Upper lobe of left lung (tissue), 6 donors: ENCODE measurements around the gene SOX5. TPM values are rescaled to one million over a fixed set of nuclear protein-coding genes. Genes with fewer than 3 reads are reported as not detected.

Source experiments
- ATAC-seq, 2 donors: fragments of 200-7000 bp; cut with Tn5 transposase; one replicate each; pipeline ENCODE4 v1.9.1; 2022; ENCODE audit warnings: mild to moderate bottlenecking in 2 of 2, moderate library complexity in 2 of 2; ENCODE audit not compliant: low FRiP score in 2 of 2
- DNase-seq, 2 donors: peaks; one replicate each; pipeline ENCODE4 v3.0.0-alpha.2; 2019 to 2020
- H3K27ac ChIP-seq, 4 donors: fragments of 200-600 bp; sonication (generic); one replicate each; pipeline ENCODE4 v1.5.1; 2016 to 2019
- H3K27me3 ChIP-seq, 4 donors: fragments of 200-600 bp; sonication (generic); one replicate each; pipeline ENCODE4 v1.5.1; 2017 to 2019
- H3K36me3 ChIP-seq, 4 donors: fragments of 200-600 bp; sonication (generic); one replicate each; pipeline ENCODE4 v1.5.1; 2016 to 2019
- H3K4me1 ChIP-seq, 4 donors: fragments of 200-600 bp; sonication (generic); one replicate each; pipeline ENCODE4 v1.5.1; 2018 to 2019
- H3K4me3 ChIP-seq, 4 donors: fragments of 200-600 bp; sonication (generic); one replicate each; pipeline ENCODE4 v1.5.1; 2017 to 2019; ENCODE audit warnings: mild to moderate bottlenecking in 2 of 4, moderate library complexity in 1 of 4
- H3K9me3 ChIP-seq, 4 donors: fragments of 200-600 bp; sonication (generic); one replicate each; pipeline ENCODE4 v1.5.1; 2018 to 2019
- EP300 ChIP-seq, 4 donors: sonication (generic); formaldehyde crosslinking; IDR thresholded peaks; one replicate each; pipeline ENCODE4 v1.5.1; 2017; ENCODE audit warnings: antibody characterized with exemption in 4 of 4, control low read depth in 2 of 4
- POLR2A ChIP-seq, 4 donors: fragments of 450-650 bp; IDR thresholded peaks; one replicate each; pipeline ENCODE4 v1.5.1; 2016 to 2017; ENCODE audit warnings: antibody characterized with exemption in 4 of 4, mild to moderate bottlenecking in 2 of 4
- POLR2AphosphoS5 ChIP-seq, 2 donors: sonication (generic); formaldehyde crosslinking; IDR thresholded peaks; one replicate each; pipeline ENCODE4 v1.5.1; 2017; ENCODE audit warnings: antibody characterized with exemption in 2 of 2
- WGBS, 2 donors: methylation state at CpG; one replicate each; pipeline ENCODE4 v1.1.5; 2017 to 2018; 5-methylcytosine and 5-hydroxymethylcytosine counted together
- total RNA-seq, 6 donors: library from RNA; depleted of rRNA in 4 of 6; stranded (reverse); fragments of >200 nt in 4 of 6; gene quantifications; one replicate each; pipeline versions ENCODE4 v1.1.0 to v1.2.1, GENCODE V29; 2016 to 2021
- TF ChIP-seq, protein P1 (sequence below), 6 experiments: fragments of 450-650 bp in 4 of 6; fragments of 200-600 bp in 2 of 6; sonication (generic) in 2 of 6; IDR thresholded peaks; one replicate each; pipeline ENCODE4 v1.5.1; 2016 to 2019; ENCODE audit warnings: antibody characterized with exemption in 6 of 6
- donor health status: DM: no; HTN: no; CAD: no; lungs with moderate emphysema.
- donor health status: DM: no; HTN: yes; CAD: no; lungs with severe emphysema.

The SOX5 gene
- total RNA-seq, 6 donors from 2014 or later = 9.6 to 31.4 (median 14.5) TPM

DNA sequence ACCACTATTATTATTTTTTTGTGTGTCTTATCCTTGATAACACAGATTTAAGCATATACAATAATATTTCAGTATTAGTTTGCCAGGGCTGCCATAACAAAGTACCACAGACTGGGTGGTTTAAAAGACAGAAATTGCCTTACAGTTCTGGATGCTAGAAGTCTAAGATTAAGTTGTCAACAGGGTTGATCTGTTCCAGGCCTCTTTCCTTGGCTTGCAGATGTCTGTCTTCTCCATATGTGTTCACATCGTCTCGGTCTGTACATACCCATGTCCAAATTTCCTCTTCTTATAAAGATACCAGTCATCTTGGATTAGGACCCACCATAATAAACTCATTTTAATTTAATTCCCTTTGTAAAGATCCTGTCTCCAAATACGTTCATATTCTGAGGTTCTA lies 204.8 kb downstream of the SOX5 start:
- 85 to 86% methylated on average over 3 of the region's 3 CpGs for WGBS, 2 donors
- Histone ChIP-seq H3K9me3 (no peaks in the 10 kb centered on the region), H3K36me3 (no peaks in the 10 kb centered on the region), H3K4me3 (no peak overlapping the region), H3K4me1 (no peaks in the 10 kb centered on the region), H3K27me3 (no peaks in the 10 kb centered on the region), H3K27ac (no peak overlapping the region)
- ATAC-seq (no peak), DNase-seq (no peak)
- TF ChIP-seq POLR2A (IDR thresholded peaks at IDR 0.05) (no peak), POLR2AphosphoS5 (IDR thresholded peaks at IDR 0.05) (no peak), EP300 (IDR thresholded peaks at IDR 0.05) (no peak)
- TF ChIP-seq, protein P1, sequence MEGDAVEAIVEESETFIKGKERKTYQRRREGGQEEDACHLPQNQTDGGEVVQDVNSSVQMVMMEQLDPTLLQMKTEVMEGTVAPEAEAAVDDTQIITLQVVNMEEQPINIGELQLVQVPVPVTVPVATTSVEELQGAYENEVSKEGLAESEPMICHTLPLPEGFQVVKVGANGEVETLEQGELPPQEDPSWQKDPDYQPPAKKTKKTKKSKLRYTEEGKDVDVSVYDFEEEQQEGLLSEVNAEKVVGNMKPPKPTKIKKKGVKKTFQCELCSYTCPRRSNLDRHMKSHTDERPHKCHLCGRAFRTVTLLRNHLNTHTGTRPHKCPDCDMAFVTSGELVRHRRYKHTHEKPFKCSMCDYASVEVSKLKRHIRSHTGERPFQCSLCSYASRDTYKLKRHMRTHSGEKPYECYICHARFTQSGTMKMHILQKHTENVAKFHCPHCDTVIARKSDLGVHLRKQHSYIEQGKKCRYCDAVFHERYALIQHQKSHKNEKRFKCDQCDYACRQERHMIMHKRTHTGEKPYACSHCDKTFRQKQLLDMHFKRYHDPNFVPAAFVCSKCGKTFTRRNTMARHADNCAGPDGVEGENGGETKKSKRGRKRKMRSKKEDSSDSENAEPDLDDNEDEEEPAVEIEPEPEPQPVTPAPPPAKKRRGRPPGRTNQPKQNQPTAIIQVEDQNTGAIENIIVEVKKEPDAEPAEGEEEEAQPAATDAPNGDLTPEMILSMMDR (IDR thresholded peaks at IDR 0.05) = no peak

DNA sequence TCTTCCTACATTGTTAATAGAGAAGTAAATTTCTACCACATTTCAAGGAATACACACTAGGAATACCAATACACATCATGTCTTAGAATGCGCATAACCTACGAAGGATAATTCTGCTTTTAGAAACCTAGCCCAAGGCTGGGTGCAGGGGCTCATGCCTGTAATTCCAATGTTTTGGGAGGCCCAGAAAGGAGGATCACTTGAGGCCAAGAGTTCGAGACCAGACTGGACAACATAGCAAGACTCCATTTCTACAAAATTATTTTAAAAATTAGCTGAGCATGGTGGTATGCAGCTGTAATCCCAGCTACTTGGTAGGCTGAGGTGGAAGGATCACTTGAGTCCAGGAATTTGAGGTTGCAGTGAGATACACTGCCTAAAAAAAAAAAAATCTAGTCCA lies 206.9 kb downstream of the SOX5 start:
- TF ChIP-seq, protein P1 (IDR thresholded peaks at IDR 0.05) = no peak
- TF ChIP-seq POLR2AphosphoS5 (IDR thresholded peaks at IDR 0.05) = no peak
- Histone ChIP-seq H3K36me3 (no peaks in the 10 kb centered on the region), H3K4me3 (no peak overlapping the region), H3K9me3 (no peaks in the 10 kb centered on the region), H3K27ac (no peak overlapping the region), H3K4me1 (no peaks in the 10 kb centered on the region), H3K27me3 (no peaks in the 10 kb centered on the region)
- no peak for ATAC-seq
- 85 to 91% methylated on average over 3 of the region's 3 CpGs for WGBS, 2 donors
- DNase-seq = no peak

DNA sequence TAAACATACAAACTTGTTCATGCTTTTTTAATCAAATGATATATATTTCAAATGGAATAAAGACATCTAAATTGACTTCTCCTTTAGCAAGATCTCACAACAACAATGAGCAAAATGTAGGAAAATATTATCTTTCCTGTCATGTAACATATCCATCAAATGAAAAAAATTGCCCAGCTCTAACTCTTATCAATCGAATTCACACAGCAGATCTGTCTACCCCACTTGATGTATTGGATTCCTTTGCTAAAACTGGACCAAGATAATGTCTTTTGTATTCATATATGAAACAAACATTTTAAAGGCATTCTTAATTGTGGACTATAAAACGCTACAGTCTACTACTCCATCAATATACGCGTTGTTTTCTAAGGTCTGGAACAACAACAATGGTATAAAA lies 218.0 kb downstream of the SOX5 start:
- Histone ChIP-seq H3K27me3 (no peaks in the 10 kb centered on the region), H3K27ac (no peak overlapping the region), H3K4me3 (no peak overlapping the region), H3K9me3 (no peaks in the 10 kb centered on the region), H3K4me1 (no peaks in the 10 kb centered on the region), H3K36me3 (no peaks in the 10 kb centered on the region)
- ATAC-seq (no peak), DNase-seq (no peak)
- WGBS, 2 donors = 86 to 92% methylated on average over 4 of the region's 4 CpGs
- TF ChIP-seq, protein P1 (IDR thresholded peaks at IDR 0.05) = no peak
- TF ChIP-seq POLR2A (IDR thresholded peaks at IDR 0.05) = no peak
- no peak for TF ChIP-seq EP300 (IDR thresholded peaks at IDR 0.05)
- no peak for TF ChIP-seq POLR2AphosphoS5 (IDR thresholded peaks at IDR 0.05)

DNA sequence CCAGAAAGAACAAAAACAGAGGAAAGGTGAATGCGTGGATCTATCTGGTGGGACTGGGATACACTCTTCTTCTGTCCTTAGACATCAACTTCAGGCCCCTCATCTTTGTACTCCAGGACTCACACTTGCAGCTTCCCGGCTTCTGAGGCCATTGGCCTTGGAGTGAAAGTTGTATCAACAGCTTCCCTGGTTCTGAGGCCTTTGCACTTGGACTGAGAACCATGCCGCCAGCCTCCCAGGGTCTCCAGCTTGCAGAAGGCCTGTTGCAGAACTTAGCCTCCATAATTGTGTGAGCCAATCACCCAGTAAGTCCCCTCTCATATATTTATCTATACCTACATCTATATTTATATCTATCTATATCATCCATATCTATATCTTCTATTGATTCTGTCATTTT lies 218.4 kb downstream of the SOX5 start:
- no peaks in the 10 kb centered on the region for H3K9me3 ChIP-seq
- H3K4me1 ChIP-seq = no peaks in the 10 kb centered on the region
- ATAC-seq (no peak), DNase-seq (no peak)
- H3K36me3 ChIP-seq = no peaks in the 10 kb centered on the region
- no peak overlapping the region for H3K27ac ChIP-seq
- H3K4me3 ChIP-seq = no peak overlapping the region
- no peaks in the 10 kb centered on the region for H3K27me3 ChIP-seq
- no peak for TF ChIP-seq POLR2AphosphoS5 (IDR thresholded peaks at IDR 0.05)
- TF ChIP-seq, protein P1 (IDR thresholded peaks at IDR 0.05) = no peak
- TF ChIP-seq EP300 (IDR thresholded peaks at IDR 0.05) = no peak
- TF ChIP-seq POLR2A (IDR thresholded peaks at IDR 0.05) = no peak
- WGBS, 2 donors = 87 to 93% methylated on average over 3 of the region's 3 CpGs

DNA sequence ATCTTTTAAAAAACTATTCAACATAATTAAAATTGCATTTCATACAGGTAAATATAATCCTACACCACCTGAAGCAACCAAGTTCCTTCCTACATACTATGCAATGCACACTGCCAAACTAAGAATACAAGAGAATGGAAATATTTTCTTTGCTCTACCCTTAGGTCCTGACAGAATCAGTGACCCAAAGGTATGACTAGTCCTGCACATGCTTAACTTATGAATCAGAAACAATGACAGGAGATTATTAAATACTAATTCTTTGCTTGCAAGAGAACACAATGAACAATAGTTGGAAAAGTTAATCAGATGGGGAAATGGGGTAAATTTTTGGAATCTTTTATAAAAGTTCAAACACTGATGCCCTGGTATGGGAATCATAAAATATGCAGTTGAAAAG lies 220.1 kb downstream of the SOX5 start:
- Histone ChIP-seq H3K4me1 (no peaks in the 10 kb centered on the region), H3K9me3 (no peaks in the 10 kb centered on the region), H3K27ac (no peak overlapping the region), H3K27me3 (no peaks in the 10 kb centered on the region), H3K36me3 (no peaks in the 10 kb centered on the region), H3K4me3 (no peak overlapping the region)
- TF ChIP-seq POLR2A (IDR thresholded peaks at IDR 0.05) (no peak), EP300 (IDR thresholded peaks at IDR 0.05) (no peak), POLR2AphosphoS5 (IDR thresholded peaks at IDR 0.05) (no peak)
- TF ChIP-seq, protein P1 (IDR thresholded peaks at IDR 0.05) = no peak
- DNase-seq = no peak
- ATAC-seq = no peak
